ENCODE data around the gene C4B.

C4B gene

DNA sequence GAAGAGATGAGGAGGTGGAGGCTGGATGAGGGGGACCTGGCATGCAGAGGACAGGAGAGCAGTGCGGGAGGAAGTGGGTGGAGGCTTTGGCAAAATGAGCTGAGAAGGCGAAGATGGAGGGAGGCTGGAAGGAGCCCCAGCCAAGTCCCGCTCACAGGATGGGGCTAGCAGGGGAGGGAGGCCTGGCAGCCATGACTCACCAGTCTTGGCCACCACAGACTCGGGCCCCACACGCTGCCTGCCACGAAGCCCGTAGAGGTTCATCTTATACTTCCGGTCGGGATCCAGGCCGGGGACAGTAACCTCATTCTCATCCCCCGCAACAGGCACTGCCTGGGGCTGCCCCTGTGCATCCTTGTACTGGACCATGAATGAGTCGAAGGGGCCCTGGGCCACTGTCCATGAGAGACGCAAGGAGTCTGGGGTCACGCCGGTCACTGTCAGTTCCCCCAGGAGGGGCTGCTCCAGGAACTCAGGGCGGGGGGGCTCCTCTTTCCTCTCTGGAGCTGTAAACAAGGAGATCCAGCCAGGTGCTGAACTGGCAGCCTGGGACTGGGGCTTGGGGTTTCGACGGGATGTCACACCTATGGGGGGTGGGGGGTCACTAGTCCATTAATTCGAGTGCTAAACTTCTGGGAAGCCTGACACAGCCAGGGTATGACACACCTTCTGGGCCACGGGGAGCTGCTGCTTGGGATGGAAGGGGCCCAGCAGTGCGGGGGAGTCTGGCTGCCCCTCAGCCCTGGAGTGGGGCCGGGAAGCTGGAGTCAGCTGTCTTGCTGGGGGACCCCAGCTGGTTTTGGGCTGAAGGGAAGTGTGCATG is 66.8 kb downstream of the C4B start:
- no peak for DNase-seq (ENCODE audit: low read depth in 2 of 2)

DNA sequence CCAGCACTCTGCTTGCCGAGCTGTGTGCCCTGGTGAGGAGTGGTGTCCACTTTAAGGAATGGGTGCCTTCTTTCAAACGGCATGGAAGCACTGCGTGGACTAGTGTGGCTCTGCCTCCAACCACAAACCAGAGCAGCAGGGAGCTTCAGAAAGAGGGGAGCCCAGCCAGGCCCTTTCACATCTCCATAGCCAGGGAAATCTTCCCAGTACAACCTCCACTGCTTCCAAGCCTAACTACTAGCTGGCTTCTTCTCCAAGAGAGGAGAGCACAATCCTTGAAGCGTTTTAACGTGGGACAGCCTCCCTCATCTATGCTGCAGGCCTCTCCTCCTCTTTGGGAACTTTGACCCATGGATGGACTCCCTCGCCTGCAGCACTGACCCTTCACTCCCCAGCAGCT is 67.9 kb downstream of the C4B start:
- DNase-seq (ENCODE audit: low read depth in 2 of 2), result no peak

DNA sequence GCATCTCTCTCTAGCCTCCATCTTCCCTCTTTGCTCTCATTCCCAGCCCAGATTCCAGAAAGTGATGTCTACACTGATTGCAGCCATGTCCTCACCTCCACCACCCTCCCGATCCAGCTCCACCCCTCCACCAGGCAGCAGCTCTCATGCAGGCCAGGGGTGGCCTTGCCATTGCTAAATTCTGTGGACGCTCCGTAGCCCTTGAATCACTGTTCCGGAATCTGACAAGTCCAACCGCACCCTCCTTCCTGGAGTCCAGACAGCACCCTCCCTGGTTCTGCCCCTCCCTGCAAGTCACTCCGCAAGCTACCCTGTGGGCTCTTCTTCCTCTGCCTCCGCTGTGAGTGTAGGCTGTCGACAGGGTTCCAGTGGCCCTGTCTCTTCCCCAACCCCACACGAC is 68.3 kb downstream of the C4B start:
- no peak for DNase-seq (ENCODE audit: low read depth in 2 of 2)

DNA sequence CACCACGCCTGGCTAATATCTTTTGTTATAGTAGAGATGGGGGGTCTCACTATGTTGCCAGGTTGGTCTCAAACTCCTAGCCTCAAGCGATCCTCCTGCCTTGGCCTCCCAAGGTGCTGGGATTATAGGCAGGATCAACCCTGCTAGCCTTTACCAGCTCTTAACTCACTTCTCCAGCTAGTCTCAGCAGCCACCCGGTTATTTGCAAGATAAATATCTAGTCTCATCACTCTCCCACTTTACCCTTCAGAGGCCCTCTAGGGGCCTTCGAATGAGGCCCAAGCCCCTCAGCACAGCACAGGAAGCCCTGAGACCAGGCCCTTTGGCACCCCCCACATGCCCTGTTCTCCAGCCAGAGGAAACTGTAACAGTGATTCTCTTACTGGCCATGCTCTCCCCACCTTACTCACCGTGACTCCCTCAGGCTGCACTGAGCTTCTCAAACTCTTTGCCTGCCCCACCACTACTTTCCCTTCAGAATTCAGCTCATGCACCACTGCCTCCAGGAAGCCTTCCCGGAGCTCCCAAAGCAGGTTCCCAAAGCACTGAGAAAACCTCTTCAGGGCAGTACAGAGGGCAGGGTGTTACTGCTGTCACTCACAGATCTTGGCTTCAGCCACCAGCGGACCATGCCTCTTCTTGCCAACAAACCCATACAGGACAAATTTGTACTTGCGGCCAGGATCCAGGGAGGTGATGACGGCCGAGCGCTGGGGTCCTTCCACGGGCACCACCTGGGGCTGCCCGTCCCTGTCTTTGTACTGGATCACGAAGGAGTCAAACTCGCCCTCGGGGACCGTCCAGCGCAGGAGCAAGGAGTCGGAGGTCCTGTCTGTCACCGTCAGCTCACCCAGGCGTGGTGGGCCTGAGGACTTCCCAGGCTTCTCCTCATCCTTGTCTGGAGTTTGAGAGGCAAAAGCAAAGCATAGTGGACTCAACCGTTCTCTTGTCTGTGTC is 69.5 kb downstream of the C4B start:
- DNase-seq (ENCODE audit: low read depth in 2 of 2), result no peak

DNA sequence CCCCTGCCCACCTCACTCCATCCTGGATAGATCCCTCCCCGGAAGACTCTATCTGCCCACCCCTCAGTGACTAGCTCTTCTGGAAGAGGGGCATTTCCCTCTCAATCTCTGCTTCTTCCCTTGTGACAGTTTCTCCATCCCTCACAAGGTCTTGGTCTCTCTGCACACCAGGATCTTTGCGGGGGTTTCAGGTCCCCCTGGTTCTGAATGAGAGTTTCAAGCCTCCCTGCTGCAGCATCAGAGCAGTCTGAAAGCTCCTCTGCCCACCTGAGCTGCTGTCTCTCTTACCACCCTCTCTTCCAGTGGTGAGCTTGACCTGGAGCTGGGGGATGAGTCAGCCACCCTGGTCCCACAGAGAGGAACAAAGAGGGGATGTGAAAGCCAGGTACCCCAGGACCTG is 70.2 kb downstream of the C4B start:
- no peak for DNase-seq (ENCODE audit: low read depth in 2 of 2)
